HEK293 (cell line): Measurements from ENCODE around the gene RAVER2.

Experiments
- CTCF ChIA-PET: fragments of 350-600 bp; formaldehyde crosslinking; extraction: SDS; loops from one replicate; lab custom pipeline; 2021; ENCODE audit warnings: antibody characterized with exemption; lab: Yijun Ruan, JAX
- POLR2A ChIA-PET: fragments of 300-600 bp; formaldehyde crosslinking; extraction: SDS; loops from one replicate; lab custom pipeline; 2020; ENCODE audit warnings: antibody characterized with exemption, inconsistent platforms; lab: Yijun Ruan, JAX
- H3K27ac ChIP-seq: fragments of 200-500 bp; sonication (Bioruptor generic); 2 replicates; pipeline ENCODE4 v1.5.1; 2014; ENCODE audit warnings: low read depth, low read length, control low read depth, inconsistent platforms; ENCODE audit errors: extremely low read depth
- H3K36me3 ChIP-seq, 2 experiments: fragments of 200-500 bp in 1 of 2; sonication (Bioruptor generic) in 1 of 2; 1 replicate in 1 of 2; 2 replicates in 1 of 2; pipeline ENCODE4 v1.5.1; 2014 to 2017; ENCODE audit warnings: inconsistent platforms in 2 of 2, low read length in 2 of 2; ENCODE audit not compliant: control insufficient read depth in 2 of 2, insufficient read depth in 1 of 2
- H3K4me1 ChIP-seq: fragments of 200-500 bp; sonication (Bioruptor generic); 2 replicates; pipeline ENCODE4 v1.5.1; 2014; ENCODE audit warnings: mild to moderate bottlenecking, low read length, inconsistent platforms; ENCODE audit not compliant: control insufficient read depth, insufficient read depth
- H3K4me3 ChIP-seq: 2 replicates; pipeline ENCODE4 v1.5.1; 2011; ENCODE audit warnings: low read depth, mild to moderate bottlenecking, control low read depth, low read length, moderate library complexity
- H3K9me3 ChIP-seq: fragments of 200-500 bp; sonication (Bioruptor generic); 2 replicates; pipeline ENCODE4 v1.5.1; 2014; ENCODE audit warnings: low read depth, low read length, inconsistent platforms; ENCODE audit not compliant: control insufficient read depth, insufficient read depth
- HOXC10 ChIP-seq: sonication (generic); formaldehyde crosslinking; IDR thresholded peaks from 2 replicates; pipeline ENCODE4 v1.8.1; 2023; ENCODE audit warnings: mild to moderate bottlenecking, missing genetic modification reagents
- HOXD13 ChIP-seq: sonication (generic); formaldehyde crosslinking; IDR thresholded peaks from 2 replicates; pipeline ENCODE4 v1.8.0; 2022; ENCODE audit warnings: missing genetic modification reagents, borderline replicate concordance
- KLF1 ChIP-seq: fragments of 450-650 bp; formaldehyde crosslinking; IDR thresholded peaks from 2 replicates; pipeline ENCODE4 v1.5.1; 2016; ENCODE audit warnings: missing biosample characterization, missing genetic modification characterization
- KLF9 ChIP-seq: fragments of 450-650 bp; formaldehyde crosslinking; IDR thresholded peaks from 2 replicates; pipeline ENCODE4 v1.5.1; 2016; ENCODE audit warnings: missing biosample characterization, missing genetic modification characterization, low read depth
- REPIN1 ChIP-seq: fragments of 450-650 bp; formaldehyde crosslinking; IDR thresholded peaks from 2 replicates; pipeline ENCODE4 v1.5.1; 2017; ENCODE audit warnings: missing biosample characterization, missing genetic modification characterization, low read depth
- SCRT2 ChIP-seq: fragments of 450-650 bp; formaldehyde crosslinking; IDR thresholded peaks from 2 replicates; pipeline ENCODE4 v1.5.1; 2016; ENCODE audit warnings: missing biosample characterization, missing genetic modification characterization
- SP3 ChIP-seq: fragments of 450-650 bp; formaldehyde crosslinking; IDR thresholded peaks from 2 replicates; pipeline ENCODE4 v1.5.1; 2016; ENCODE audit warnings: missing biosample characterization, missing genetic modification characterization
- WT1 ChIP-seq: fragments of 450-650 bp; formaldehyde crosslinking; IDR thresholded peaks from 2 replicates; pipeline ENCODE4 v1.5.1; 2016; ENCODE audit warnings: missing biosample characterization, missing genetic modification characterization
- YY2 ChIP-seq: fragments of 450-650 bp; formaldehyde crosslinking; IDR thresholded peaks from 2 replicates; pipeline ENCODE4 v1.5.1; 2016; ENCODE audit warnings: missing biosample characterization, missing genetic modification characterization
- ZBTB17 ChIP-seq: fragments of 450-650 bp; formaldehyde crosslinking; IDR thresholded peaks from 2 replicates; pipeline ENCODE4 v1.5.1; 2016; ENCODE audit warnings: missing biosample characterization, missing genetic modification characterization
- ZBTB20 ChIP-seq: fragments of 450-650 bp; formaldehyde crosslinking; IDR thresholded peaks from 2 replicates; pipeline ENCODE4 v1.5.1; 2016; ENCODE audit warnings: missing biosample characterization, missing genetic modification characterization
- ZBTB21 ChIP-seq: fragments of 450-650 bp; formaldehyde crosslinking; IDR thresholded peaks from 2 replicates; pipeline ENCODE4 v1.5.1; 2017; ENCODE audit warnings: missing biosample characterization, missing genetic modification characterization
- ZFP37 ChIP-seq: fragments of 450-650 bp; formaldehyde crosslinking; IDR thresholded peaks from 2 replicates; pipeline ENCODE4 v1.5.1; 2016; ENCODE audit warnings: missing biosample characterization, missing genetic modification characterization
- ZNF114 ChIP-seq: fragments of 450-650 bp; formaldehyde crosslinking; IDR thresholded peaks from 2 replicates; pipeline ENCODE4 v1.5.0; 2017; ENCODE audit warnings: missing biosample characterization, missing genetic modification characterization
- ZNF121 ChIP-seq: fragments of 450-650 bp; formaldehyde crosslinking; IDR thresholded peaks from 2 replicates; pipeline ENCODE4 v1.5.1; 2016; ENCODE audit warnings: missing biosample characterization, missing genetic modification characterization
- ZNF19 ChIP-seq: fragments of 450-650 bp; formaldehyde crosslinking; IDR thresholded peaks from 2 replicates; pipeline ENCODE4; 2016; ENCODE audit warnings: missing biosample characterization, missing genetic modification characterization, low read depth
- ZNF202 ChIP-seq: fragments of 450-650 bp; formaldehyde crosslinking; IDR thresholded peaks from 2 replicates; pipeline ENCODE4 v1.5.1; 2016; ENCODE audit warnings: missing biosample characterization, missing genetic modification characterization, borderline replicate concordance
- ZNF280C ChIP-seq: fragments of 450-650 bp; formaldehyde crosslinking; IDR thresholded peaks from 2 replicates; pipeline ENCODE4 v1.5.1; 2016; ENCODE audit warnings: missing biosample characterization, missing genetic modification characterization
- ZNF366 ChIP-seq: fragments of 450-650 bp; formaldehyde crosslinking; conservative IDR thresholded peaks from 2 replicates; pipeline ENCODE4 v1.5.1; 2016; ENCODE audit warnings: missing biosample characterization, missing genetic modification characterization
- ZNF473 ChIP-seq: fragments of 450-650 bp; formaldehyde crosslinking; IDR thresholded peaks from 2 replicates; pipeline ENCODE4 v1.5.1; 2017; ENCODE audit warnings: missing biosample characterization, missing genetic modification characterization
- ZNF518A ChIP-seq: fragments of 450-650 bp; formaldehyde crosslinking; conservative IDR thresholded peaks from 2 replicates; pipeline ENCODE4 v1.5.1; 2016; ENCODE audit warnings: low read depth, missing biosample characterization, missing genetic modification characterization
- ZNF549 ChIP-seq: fragments of 450-650 bp; IDR thresholded peaks from 2 replicates; pipeline ENCODE4 v1.5.1; 2018; ENCODE audit warnings: missing biosample characterization, missing genetic modification characterization, mild to moderate bottlenecking, inconsistent platforms, moderate library complexity
- ZNF585B ChIP-seq: fragments of 450-650 bp; formaldehyde crosslinking; IDR thresholded peaks from 2 replicates; pipeline ENCODE4 v1.5.1; 2016; ENCODE audit warnings: missing biosample characterization, missing genetic modification characterization
- ZNF701 ChIP-seq: fragments of 450-650 bp; formaldehyde crosslinking; IDR thresholded peaks from 2 replicates; pipeline ENCODE4 v1.5.1; 2016; ENCODE audit warnings: missing biosample characterization, missing genetic modification characterization
- ZNF707 ChIP-seq: fragments of 450-650 bp; formaldehyde crosslinking; IDR thresholded peaks from 2 replicates; pipeline ENCODE4 v1.5.1; 2016; ENCODE audit warnings: missing biosample characterization, missing genetic modification characterization
- ZNF843 ChIP-seq: fragments of 450-650 bp; formaldehyde crosslinking; IDR thresholded peaks from 2 replicates; pipeline ENCODE4 v1.5.1; 2016; ENCODE audit warnings: missing biosample characterization, missing genetic modification characterization
- TF ChIP-seq, protein P1 (sequence below): fragments of 450-650 bp; formaldehyde crosslinking; IDR thresholded peaks from 2 replicates; pipeline ENCODE4 v1.5.1; 2017; ENCODE audit warnings: missing biosample characterization, missing genetic modification characterization

The RAVER2 gene

GRCh38 chr1:64845831-64846425 lies 101.1 kb downstream of the RAVER2 start (continued):
- no peak for TF ChIP-seq ZNF202 (tag by site-specific recombination)
- TF ChIP-seq KLF1: no peak
- TF ChIP-seq, protein P1, sequence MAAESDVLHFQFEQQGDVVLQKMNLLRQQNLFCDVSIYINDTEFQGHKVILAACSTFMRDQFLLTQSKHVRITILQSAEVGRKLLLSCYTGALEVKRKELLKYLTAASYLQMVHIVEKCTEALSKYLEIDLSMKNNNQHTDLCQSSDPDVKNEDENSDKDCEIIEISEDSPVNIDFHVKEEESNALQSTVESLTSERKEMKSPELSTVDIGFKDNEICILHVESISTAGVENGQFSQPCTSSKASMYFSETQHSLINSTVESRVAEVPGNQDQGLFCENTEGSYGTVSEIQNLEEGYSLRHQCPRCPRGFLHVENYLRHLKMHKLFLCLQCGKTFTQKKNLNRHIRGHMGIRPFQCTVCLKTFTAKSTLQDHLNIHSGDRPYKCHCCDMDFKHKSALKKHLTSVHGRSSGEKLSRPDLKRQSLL (tag by site-specific recombination): no peak
- TF ChIP-seq ZNF366 (tag by site-specific recombination): no peak

GRCh38 chr1:64846573-64847430 lies 101.9 kb downstream of the RAVER2 start:
- CTCF ChIA-PET: interaction anchor here (0.6 to 0.7 kb wide), 2 partner anchors 11 to 14 kb away, joined by 3 read pairs; no protein-coding TSS in a partner anchor
- POLR2A ChIA-PET: no interaction called here
- Histone ChIP-seq H3K9me3 (no peaks in the 10 kb centered on the region), H3K27ac (no peak overlapping the region), H3K36me3 (peaks cover 0 to 73% of the 10 kb centered on the region in 2 experiments; a peak in 1 of 3 replicates), H3K4me1 (no peaks in the 10 kb centered on the region), H3K4me3 (no peak overlapping the region)
- TF ChIP-seq ZBTB20 (tag by site-specific recombination): no peak
- no peak for TF ChIP-seq YY2 (tag by site-specific recombination)
- TF ChIP-seq SCRT2 (tag by site-specific recombination): no peak
- no peak for TF ChIP-seq ZNF518A
- no peak for TF ChIP-seq WT1 (tag by site-specific recombination)
- TF ChIP-seq ZNF114 (tag by site-specific recombination): no peak
- TF ChIP-seq ZBTB17: no peak
- TF ChIP-seq ZFP37 (tag by site-specific recombination): no peak
- no peak for TF ChIP-seq REPIN1 (tag by site-specific recombination)
- TF ChIP-seq SP3 (tag by site-specific recombination): no peak
- no peak for TF ChIP-seq ZNF843 (tag by site-specific recombination)

- H3K27ac ChIP-seq: no peak overlapping the region
- POLR2A ChIA-PET: no interaction called here
- H3K36me3 ChIP-seq: peaks cover 0 to 78% of the 10 kb centered on the region in 2 experiments; a peak in 1 of 3 replicates
- no peaks in the 10 kb centered on the region for H3K4me1 ChIP-seq
- no peak overlapping the region for H3K4me3 ChIP-seq
- CTCF ChIA-PET: no interaction called here
- no peaks in the 10 kb centered on the region for H3K9me3 ChIP-seq
- no peak for TF ChIP-seq ZNF707 (tag by site-specific recombination)
- no peak for TF ChIP-seq ZBTB21 (tag by site-specific recombination)
- no peak for TF ChIP-seq ZNF701 (tag by site-specific recombination)
- no peak for TF ChIP-seq ZNF121
- TF ChIP-seq ZNF549: no peak
- no peak for TF ChIP-seq HOXC10 (CRISPR knock-in tag)
- no peak for TF ChIP-seq ZNF280C
- TF ChIP-seq ZNF202 (tag by site-specific recombination): no peak
- no peak for TF ChIP-seq ZNF585B (tag by site-specific recombination)
- TF ChIP-seq KLF9: no peak
- TF ChIP-seq HOXD13 (CRISPR knock-in tag): no peak
- no peak for TF ChIP-seq ZNF19 (tag by site-specific recombination)
- TF ChIP-seq ZNF473: no peak
Measured at GRCh38 chr1:64847666-64848065, 102.8 kb downstream of the RAVER2 start.
